Fibroblast of peridontal ligament (primary cell): ENCODE data around the gene HS3ST1.
"Not testable (repeated sequence)": the region's sequence is repeated elsewhere in the genome, so short reads cannot be mapped to it uniquely, and the experiment has no call there.

Experiments
- DNase-seq: peaks from one replicate; pipeline ENCODE4 v3.0.0-alpha.2; 2010; ENCODE audit errors: extremely low read depth

The HS3ST1 gene

GRCh38 chr4:11399461-11399971 is 29.2 kb downstream of the HS3ST1 start:
- DNase-seq: no peak

GRCh38 chr4:11397819-11398610 is 30.7 kb downstream of the HS3ST1 start:
- no peak for DNase-seq

GRCh38 chr4:11397146-11397545 is 31.5 kb downstream of the HS3ST1 start:
- no peak for DNase-seq

GRCh38 chr4:11393551-11393950 is 35.1 kb downstream of the HS3ST1 start:
- DNase-seq: no peak

GRCh38 chr4:11384072-11384471 is 44.6 kb downstream of the HS3ST1 start:
- DNase-seq: not testable (repeated sequence)

GRCh38 chr4:11376571-11376970 is 52.1 kb downstream of the HS3ST1 start:
- no peak for DNase-seq

GRCh38 chr4:11376146-11376545 is 52.5 kb downstream of the HS3ST1 start:
- no peak for DNase-seq

GRCh38 chr4:11368701-11369115 is 60.0 kb downstream of the HS3ST1 start:
- no peak for DNase-seq

- no peak for DNase-seq
These were observed 61.3 kb downstream of the HS3ST1 start for GRCh38 chr4:11367371-11367770.

- DNase-seq: no peak
These were observed 61.8 kb downstream of the HS3ST1 start for GRCh38 chr4:11366859-11367258.

- no peak for DNase-seq
These were observed 63.7 kb downstream of the HS3ST1 start for GRCh38 chr4:11365039-11365438.

- DNase-seq: no peak
These were observed 69.1 kb downstream of the HS3ST1 start for GRCh38 chr4:11359591-11359990.

GRCh38 chr4:11355226-11355625 is 73.5 kb downstream of the HS3ST1 start:
- no peak for DNase-seq

GRCh38 chr4:11354531-11354930 is 74.2 kb downstream of the HS3ST1 start:
- no peak for DNase-seq

GRCh38 chr4:11348449-11349088 is 80.1 kb downstream of the HS3ST1 start:
- no peak for DNase-seq

- DNase-seq: no peak
These were observed 83.8 kb downstream of the HS3ST1 start for GRCh38 chr4:11344916-11345315.

- no peak for DNase-seq
These were observed 85.2 kb downstream of the HS3ST1 start for GRCh38 chr4:11343536-11343935.
